AG08396 (cell line): ENCODE measurements around the gene MAPK8IP3.
"Not testable (repeated sequence)": the region's sequence is repeated elsewhere in the genome, so short reads cannot be mapped to it uniquely, and the experiment has no call there.

ENCODE experiments used
- DNase-seq: peaks from one replicate; pipeline ENCODE4 v3.0.0; 2012; ENCODE audit warnings: low spot score, mixed read lengths

The MAPK8IP3 gene

GRCh38 chr16:1712791-1713261 is 6.8 kb downstream of the MAPK8IP3 start:
- peak; percentile 42 for DNase-seq

- no peak for DNase-seq
These were observed 7.3 kb downstream of the MAPK8IP3 start for GRCh38 chr16:1713331-1713730.

DNA sequence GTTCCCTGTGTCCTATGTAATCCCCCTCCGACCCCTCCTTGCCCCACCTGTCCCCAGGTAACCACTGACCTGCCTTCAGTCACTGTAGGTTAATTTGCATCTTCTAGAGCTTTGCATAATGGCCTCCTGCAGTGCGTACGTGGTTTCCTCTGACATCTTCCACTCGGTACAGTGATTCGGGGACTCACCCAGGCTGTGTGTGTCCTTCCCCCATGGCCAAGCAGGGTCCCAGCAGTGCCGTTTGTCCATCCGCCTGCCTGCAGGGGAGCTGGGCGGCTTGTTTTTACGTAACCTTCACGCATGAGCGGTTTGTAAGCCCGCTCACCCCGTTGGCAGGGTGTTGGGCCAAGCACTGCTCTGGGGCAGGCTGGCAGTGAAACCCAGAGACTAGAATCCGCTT is 7.9 kb downstream of the MAPK8IP3 start:
- DNase-seq: no peak

- DNase-seq: no peak
These were observed 9.2 kb downstream of the MAPK8IP3 start for GRCh38 chr16:1715220-1715619.

GRCh38 chr16:1718236-1718635 is 12.2 kb downstream of the MAPK8IP3 start:
- not testable (repeated sequence) for DNase-seq

GRCh38 chr16:1719559-1720229 is 13.7 kb downstream of the MAPK8IP3 start:
- not testable (repeated sequence) for DNase-seq

GRCh38 chr16:1721372-1721771 is 15.4 kb downstream of the MAPK8IP3 start:
- no peak for DNase-seq

DNA sequence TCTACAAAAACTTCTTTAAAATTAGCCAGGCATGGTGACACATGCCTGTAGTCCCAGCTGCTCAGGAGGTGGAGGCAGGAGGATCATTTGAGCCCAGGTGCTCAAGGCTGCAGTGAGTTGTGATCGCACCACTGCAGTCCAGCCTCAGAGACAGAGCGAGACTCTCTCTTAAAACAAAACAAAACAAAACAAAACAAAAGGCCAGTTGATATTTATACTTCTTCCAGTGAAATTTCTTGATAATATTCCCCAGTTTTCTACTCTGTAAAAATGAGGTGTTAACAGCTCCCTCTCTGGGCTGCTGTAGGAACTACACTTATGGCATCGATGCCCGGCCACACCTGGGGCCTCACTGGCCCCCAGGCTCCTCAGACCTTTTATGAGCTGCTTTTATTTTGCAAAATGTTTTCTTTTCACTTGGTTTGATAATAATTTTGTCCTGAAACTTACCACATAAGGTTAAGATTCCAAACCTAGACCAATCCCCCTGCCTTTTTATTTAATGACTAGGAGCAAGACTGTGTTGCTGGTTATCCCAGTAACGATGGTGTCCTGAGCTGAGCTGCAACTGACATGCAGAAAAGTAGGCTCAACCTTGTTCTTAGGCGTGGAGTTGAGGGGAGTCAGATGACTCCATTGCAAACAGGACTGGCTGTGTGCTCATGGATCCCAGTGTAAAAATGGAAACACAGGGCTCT is 17.6 kb downstream of the MAPK8IP3 start:
- peak; percentile 72 for DNase-seq

- DNase-seq: no peak
These were observed 18.5 kb downstream of the MAPK8IP3 start for GRCh38 chr16:1724491-1724890.

DNA sequence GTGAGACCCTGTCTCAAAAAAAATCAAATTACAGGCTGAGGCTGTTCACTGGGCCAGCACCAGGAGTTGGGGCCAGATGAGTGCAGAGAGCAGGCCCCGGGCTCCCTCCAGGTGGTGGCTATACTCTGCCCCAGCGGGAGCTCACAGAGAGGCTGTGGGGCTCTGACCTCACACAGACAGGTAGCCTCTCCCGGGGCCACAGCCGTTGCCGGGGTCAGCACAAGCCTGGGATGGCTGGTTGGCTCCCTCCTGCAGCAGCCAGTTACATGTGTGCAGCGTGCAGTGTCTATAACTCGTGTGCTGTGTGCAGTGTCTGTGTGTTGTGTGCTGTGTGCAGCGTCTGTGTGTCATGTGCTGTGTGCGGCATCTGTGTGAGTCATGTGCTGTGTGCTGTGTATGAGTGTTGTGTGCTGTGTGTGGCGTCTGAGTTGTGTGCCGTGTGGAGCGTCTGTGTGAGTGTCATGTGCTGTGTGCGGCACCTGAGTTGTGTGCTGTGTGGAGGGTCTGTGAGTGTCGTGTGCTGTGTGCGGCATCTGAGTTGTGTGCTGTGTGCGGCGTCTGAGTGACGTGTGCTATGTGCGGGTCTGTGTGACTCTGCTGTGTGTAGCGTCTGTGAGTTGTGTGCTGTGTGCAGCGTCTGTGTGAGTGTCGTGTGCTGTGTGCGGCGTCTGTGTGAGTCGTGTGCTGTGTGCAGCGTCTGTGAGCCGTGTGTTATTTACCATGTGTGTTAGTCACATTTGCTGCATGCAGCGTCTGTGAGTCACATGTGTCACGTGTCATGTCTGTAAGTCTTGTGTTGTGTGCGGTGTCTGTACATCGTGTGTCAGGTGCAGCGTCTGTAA is 20.9 kb downstream of the MAPK8IP3 start:
- no peak for DNase-seq

DNA sequence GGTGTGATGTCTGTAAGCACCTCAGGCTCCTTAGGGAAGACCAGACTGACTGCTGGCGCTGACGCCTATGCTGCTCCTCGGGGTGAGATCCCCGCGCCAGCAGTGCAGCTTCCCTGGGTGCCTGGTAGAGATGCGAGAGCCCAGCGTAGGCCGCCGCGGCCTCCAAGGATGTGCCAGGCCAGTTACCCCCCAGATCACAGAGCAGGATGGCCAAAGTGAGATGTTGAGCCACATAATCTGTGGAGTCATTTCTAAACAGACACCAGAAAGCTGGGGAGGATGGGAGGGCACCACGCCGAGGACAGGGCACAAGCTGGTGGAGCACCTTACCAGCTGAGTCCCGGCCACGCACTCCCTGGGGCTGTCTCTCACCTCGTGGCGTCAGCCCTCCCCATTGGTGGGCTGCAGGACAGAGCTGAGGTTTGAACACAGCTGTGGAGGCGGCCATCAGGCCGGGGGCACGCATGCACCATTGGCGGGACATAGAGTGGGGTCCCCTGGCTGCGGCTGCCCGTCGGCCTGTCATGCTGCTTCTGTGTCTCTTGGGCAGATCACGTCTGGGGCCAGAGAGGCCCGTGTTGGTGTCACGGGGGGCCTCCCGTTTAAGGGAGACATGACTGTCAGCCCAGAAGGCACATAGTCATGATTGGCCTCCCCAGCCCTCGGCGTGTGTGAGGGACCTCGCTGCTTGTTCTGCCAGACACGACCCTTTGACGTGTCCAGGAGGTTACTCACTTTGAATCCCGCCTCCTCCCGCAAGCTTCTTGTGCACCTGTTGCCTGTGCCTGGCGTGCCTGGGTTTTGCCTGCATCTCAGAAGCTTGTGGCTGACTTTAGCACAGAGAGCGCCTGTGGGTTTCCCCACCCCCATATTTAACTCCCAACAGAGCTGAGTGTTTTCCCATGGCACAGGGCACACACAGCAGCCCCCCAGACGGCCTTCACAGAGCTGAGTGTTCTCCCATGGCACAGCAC is 21.9 kb downstream of the MAPK8IP3 start:
- no peak for DNase-seq

DNA sequence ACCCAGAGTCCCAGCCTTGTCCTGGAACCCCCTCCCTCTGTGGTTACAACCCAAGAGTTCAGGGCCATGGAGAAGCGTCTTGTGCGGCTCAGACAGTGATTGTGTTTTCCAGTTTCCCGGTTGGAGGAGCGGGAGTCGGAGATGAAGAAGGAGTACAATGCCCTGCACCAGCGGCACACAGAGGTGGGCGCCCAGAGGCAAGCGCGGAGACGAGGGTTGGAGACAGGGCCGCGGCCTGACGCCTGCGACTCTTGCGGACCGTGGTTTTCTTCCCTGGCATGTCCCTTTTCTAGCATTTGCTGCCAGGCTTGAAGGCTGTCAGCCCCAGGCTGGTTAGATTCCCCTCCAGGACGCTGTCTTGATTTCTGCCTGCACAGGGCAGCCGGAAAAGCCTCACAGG is 23.0 kb downstream of the MAPK8IP3 start:
- DNase-seq: no peak

DNA sequence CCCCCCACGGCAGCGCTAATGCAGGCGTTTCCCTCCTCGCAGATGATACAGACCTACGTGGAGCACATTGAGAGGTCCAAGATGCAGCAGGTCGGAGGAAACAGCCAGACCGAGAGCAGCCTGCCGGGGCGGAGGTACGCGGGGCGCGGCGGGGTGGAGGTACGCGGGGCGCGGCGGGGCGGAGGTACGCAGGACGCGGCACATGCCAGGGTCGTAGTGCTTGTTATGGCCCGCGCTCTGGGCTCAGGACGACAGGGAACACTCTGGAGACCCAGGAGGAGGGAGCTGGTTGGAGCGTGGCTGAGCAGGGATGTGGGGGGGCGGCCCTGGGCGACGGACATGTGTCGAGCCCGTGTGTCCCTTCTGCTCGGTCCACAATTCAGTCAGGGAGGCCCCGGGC is 23.4 kb downstream of the MAPK8IP3 start:
- DNase-seq: no peak

DNA sequence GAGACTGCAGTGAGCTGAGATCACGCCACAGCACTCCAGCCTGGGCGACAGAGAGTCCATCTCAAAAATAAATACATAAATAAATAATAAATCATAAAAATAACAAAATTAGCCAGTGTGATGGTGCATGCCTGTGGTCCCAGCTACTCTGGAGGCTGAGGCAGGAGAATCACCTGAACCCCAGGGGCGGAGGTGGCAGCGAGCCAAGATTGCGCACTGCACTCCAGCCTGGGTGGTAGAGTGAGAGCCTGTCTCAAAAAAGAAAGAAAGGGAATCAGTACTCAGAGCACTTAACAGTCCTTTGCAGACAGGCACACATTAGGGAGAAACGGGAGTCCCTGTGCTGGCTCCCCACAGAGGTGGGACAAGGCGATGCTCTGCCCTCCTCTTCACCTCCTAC is 25.1 kb downstream of the MAPK8IP3 start:
- no peak for DNase-seq

- DNase-seq: no peak
These were observed 25.6 kb downstream of the MAPK8IP3 start for GRCh38 chr16:1731603-1732002.

DNA sequence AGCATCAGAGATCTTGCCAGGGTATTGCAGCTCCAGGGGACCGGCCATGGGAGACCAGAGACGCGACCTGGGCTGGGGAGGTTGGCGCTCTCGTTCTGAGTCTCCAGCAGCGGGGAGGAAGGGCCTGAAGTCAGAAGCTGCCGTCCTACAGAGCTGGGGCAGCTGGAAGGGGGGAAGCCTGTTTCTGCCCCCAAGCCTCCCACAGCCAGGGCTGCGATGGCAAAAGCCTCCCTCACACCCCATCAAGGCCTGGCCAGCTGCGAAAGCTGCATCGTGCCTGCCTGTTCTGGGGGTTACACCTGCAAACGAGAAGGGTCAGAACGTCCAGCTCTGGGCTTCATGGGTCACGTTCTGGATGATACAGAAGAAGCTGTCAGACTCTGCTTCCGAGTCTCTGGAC is 26.1 kb downstream of the MAPK8IP3 start:
- no peak for DNase-seq

DNA sequence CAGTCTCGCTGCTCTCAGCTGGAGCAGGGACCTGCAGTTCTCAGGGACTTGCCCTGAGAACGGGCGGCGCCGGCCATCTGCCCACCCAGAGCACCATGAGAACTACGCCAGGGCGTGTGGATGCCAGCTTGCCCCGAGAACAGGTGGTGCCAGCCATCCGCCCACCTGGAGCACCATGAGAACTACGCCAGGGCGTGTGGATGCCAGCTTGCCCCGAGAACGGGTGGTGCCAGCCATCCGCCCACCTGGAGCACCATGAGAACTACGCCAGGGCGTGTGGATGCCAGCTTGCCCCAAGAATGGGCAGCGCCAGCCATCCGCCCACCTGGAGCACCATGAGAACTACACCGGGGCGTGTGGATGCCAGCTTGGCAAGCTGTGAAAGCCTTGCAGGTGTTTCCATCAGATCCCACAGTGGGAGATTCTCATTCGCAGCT is 26.6 kb downstream of the MAPK8IP3 start:
- DNase-seq: not testable (repeated sequence)

GRCh38 chr16:1734123-1734522 is 28.1 kb downstream of the MAPK8IP3 start:
- DNase-seq: no peak

GRCh38 chr16:1734816-1735215 is 28.8 kb downstream of the MAPK8IP3 start:
- DNase-seq: no peak

DNA sequence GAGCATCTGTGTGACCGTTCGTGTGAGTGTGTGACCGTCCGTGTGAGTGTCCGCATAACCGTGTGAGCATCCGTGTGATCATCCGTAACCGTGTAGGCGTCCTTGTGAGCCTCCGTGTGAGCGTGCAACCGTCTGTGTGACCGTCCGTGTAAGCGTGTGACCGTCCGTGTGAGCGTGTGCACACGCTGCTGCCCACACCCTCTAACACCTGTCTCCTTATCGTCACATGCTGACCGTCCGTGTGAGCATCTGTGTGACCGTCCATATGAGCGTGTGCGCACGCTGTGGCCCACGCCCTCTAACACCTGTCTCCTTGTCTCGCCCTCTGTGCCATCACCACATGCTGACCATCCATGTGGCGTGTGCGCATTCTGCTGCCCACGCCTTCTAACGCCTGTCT is 34.2 kb downstream of the MAPK8IP3 start:
- DNase-seq: no peak

DNA sequence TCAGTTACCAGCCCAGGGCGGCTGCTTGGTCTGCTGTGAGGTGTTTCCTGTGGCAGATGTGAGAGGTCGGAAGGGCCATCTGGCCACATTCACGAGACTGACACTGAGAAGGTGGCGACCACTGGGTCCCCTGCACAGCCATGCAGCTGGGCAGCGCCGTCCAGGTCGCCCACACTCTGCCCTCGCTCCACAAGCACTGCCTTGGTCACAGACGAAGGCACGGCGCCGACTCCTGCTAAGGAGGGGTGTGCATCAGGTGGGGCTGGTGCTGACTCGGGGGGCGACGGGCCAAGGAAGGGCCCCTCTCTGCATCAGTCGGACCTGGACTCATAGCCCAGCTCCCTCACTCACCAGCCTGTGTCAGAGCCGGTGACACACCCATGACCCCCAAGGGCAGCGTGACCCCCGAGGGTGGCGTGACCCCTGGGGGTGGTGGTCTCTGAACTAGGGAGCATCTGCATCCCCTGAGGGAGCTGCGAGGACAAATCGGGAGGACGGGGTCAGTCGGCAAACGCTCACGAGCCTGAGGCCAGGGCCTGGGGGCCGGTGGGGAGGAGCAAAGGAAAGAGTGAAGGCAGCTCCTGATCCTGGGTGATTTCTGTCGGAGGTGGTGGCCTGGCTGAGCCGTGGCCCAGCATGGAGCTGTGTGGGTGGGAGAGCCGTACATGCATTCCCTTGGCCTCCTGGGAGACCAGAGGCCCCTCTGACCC is 34.9 kb downstream of the MAPK8IP3 start:
- DNase-seq: no peak
